Natural killer cell (primary cell): ENCODE data around the gene PTPN12. TPM values are rescaled to one million over a fixed set of nuclear protein-coding genes. Genes with fewer than 3 reads are reported as not detected.

Experiments used
- ATAC-seq, 3 donors: fragments of 150-1000 bp in 2 of 3; fragments of 200-7000 bp in 1 of 3; cut with Tn5 transposase; 1 replicate in 1 of 3; 2 replicates in 2 of 3; pipeline ENCODE4 v1.10.0; 2021; ENCODE audit warnings: mild to moderate bottlenecking in 2 of 3, moderate library complexity in 2 of 3
- DNase-seq, 2 donors: peaks; one replicate each; pipeline versions ENCODE4 v3.0.0 to v3.0.0-alpha.2; 2013 to 2021; ENCODE audit warnings: mixed read lengths in 1 of 2
- H3K27ac ChIP-seq: one replicate; pipeline ENCODE4 v1.5.1; 2013; ENCODE audit warnings: mild to moderate bottlenecking, low read length
- H3K27me3 ChIP-seq: one replicate; pipeline ENCODE4 v1.6.1; 2013; ENCODE audit warnings: low read length; ENCODE audit not compliant: control insufficient read depth, insufficient read depth
- H3K36me3 ChIP-seq: one replicate; pipeline ENCODE4 v1.6.1; 2013; ENCODE audit warnings: low read length; ENCODE audit not compliant: control insufficient read depth, insufficient read depth
- H3K4me1 ChIP-seq: one replicate; pipeline ENCODE4 v1.6.1; 2013; ENCODE audit warnings: low read length; ENCODE audit not compliant: control insufficient read depth, insufficient read depth
- H3K4me3 ChIP-seq: one replicate; pipeline ENCODE4 v1.5.1; 2013; ENCODE audit warnings: low read length
- H3K9me3 ChIP-seq: one replicate; pipeline ENCODE4 v1.6.1; 2013; ENCODE audit warnings: low read length; ENCODE audit not compliant: control insufficient read depth, insufficient read depth
- H3K27ac Mint-ChIP-seq, 2 donors: one replicate each; pipeline ENCODE4 v1.8.0; 2022; ENCODE audit warnings: mild to moderate bottlenecking in 2 of 2, mixed read lengths in 2 of 2, moderate library complexity in 1 of 2
- H3K27me3 Mint-ChIP-seq, 2 donors: one replicate each; pipeline ENCODE4 v1.8.0; 2022; ENCODE audit warnings: low read depth in 2 of 2, mixed read lengths in 2 of 2
- H3K36me3 Mint-ChIP-seq: one replicate; pipeline ENCODE4 v1.8.0; 2022; ENCODE audit warnings: mixed read lengths
- H3K4me1 Mint-ChIP-seq, 2 donors: one replicate each; pipeline ENCODE4 v1.8.0; 2022; ENCODE audit warnings: mixed read lengths in 2 of 2
- H3K4me3 Mint-ChIP-seq: one replicate; pipeline ENCODE4 v1.8.0; 2022; ENCODE audit warnings: mild to moderate bottlenecking, moderate library complexity, mixed read lengths
- H3K9me3 Mint-ChIP-seq, 2 donors: one replicate each; pipeline ENCODE4 v1.8.0; 2022; ENCODE audit warnings: mixed read lengths in 2 of 2
- WGBS: methylation state at CpG from one replicate; pipeline ENCODE4 v1.1.7; 2013; ENCODE audit warnings: missing lambda C conversion rate; ENCODE audit not compliant: insufficient coverage; 5-methylcytosine and 5-hydroxymethylcytosine counted together
- intact Hi-C: fragments of 100-400 bp; cut with micrococcal nuclease; formaldehyde crosslinking; loops from one replicate; pipeline ENCODE4 v1.14.2; 2022
- total RNA-seq, 4 donors: library from RNA; stranded (reverse); fragments of 120-200 nt in 1 of 4; gene quantifications; one replicate each; pipeline versions ENCODE4 v1.2.3 to v1.2.4, GENCODE V29; 2013 to 2022
- TF ChIP-seq, protein P1 (sequence below): fragments of 200-600 bp; IDR thresholded peaks from one replicate; pipeline ENCODE4 v1.8.0; 2022; ENCODE audit warnings: antibody characterized with exemption

Gene PTPN12
- total RNA-seq, result 100 to 1,000 TPM; 261 to 396 (median 263) TPM
- total RNA-seq (2013), result 205 TPM

GRCh38 chr7:77537136-77537777, at the start of gene PTPN12:
Gene PTPN12 (plus strand): TSS chr7:77537295. CDS start chr7:77537547, 252 bp downstream.
- DNase-seq (peak in 1 of 2 donors; percentile 57), ATAC-seq (peak; percentile 37 to 68 (median 56))
- peaks cover 32% of the 10 kb centered on the region for H3K4me1 ChIP-seq
- H3K36me3 Mint-ChIP-seq, result no peaks in the 10 kb centered on the region
- H3K36me3 ChIP-seq, result no peaks in the 10 kb centered on the region
- peak within 1 kb of the TSS; percentile 80 to 82 for H3K27ac Mint-ChIP-seq
- 0% methylated on average over 62 of the region's 64 CpGs for WGBS
- TF ChIP-seq, protein P1, sequence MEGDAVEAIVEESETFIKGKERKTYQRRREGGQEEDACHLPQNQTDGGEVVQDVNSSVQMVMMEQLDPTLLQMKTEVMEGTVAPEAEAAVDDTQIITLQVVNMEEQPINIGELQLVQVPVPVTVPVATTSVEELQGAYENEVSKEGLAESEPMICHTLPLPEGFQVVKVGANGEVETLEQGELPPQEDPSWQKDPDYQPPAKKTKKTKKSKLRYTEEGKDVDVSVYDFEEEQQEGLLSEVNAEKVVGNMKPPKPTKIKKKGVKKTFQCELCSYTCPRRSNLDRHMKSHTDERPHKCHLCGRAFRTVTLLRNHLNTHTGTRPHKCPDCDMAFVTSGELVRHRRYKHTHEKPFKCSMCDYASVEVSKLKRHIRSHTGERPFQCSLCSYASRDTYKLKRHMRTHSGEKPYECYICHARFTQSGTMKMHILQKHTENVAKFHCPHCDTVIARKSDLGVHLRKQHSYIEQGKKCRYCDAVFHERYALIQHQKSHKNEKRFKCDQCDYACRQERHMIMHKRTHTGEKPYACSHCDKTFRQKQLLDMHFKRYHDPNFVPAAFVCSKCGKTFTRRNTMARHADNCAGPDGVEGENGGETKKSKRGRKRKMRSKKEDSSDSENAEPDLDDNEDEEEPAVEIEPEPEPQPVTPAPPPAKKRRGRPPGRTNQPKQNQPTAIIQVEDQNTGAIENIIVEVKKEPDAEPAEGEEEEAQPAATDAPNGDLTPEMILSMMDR, result no peak
- H3K4me1 Mint-ChIP-seq, result peaks cover 41 to 42% of the 10 kb centered on the region in 2 donors
- no peaks in the 10 kb centered on the region for H3K9me3 ChIP-seq
- peak within 1 kb of the TSS; percentile 94 for H3K4me3 Mint-ChIP-seq
- peak within 1 kb of the TSS; percentile 99 for H3K4me3 ChIP-seq
- H3K9me3 Mint-ChIP-seq, result no peaks in the 10 kb centered on the region
- H3K27me3 Mint-ChIP-seq, result no peaks in the 10 kb centered on the region
- no peaks in the 10 kb centered on the region for H3K27me3 ChIP-seq
- H3K27ac ChIP-seq, result peak within 1 kb of the TSS; percentile 80
- intact Hi-C loops, result loop anchor here (1.0 to 5.0 kb wide), 4 partner anchors 24 to 260 kb away; partner anchors contain the start of genes PHTF2, RSBN1L and TMEM60

DNA sequence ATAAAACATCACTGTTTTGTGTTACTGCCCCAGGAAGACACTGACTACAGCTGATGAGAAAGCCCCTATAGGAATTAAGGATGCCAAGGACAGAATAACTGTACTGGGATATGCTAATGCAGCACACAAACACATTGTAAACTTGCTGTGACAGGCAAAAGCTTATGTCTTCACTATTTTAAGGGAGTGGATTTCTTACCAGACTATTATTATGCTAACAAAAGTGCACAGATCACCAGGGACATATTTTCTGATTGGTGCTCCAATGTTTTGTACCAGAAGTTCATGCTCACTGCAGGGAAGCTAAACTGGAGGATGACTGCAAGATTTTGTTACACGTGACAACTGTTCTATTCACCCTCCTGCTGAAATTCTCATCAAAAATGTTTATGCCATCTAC, 48.1 kb upstream of the PTPN12 start:
- TF ChIP-seq, protein P1, result no peak
- H3K27me3 ChIP-seq, result no peaks in the 10 kb centered on the region
- DNase-seq (no peak), ATAC-seq (no peak)
- Mint-ChIP-seq H3K4me1 (no peaks in the 10 kb centered on the region), H3K27me3 (peaks cover 0 to 3% of the 10 kb centered on the region in 2 donors), H3K9me3 (no peaks in the 10 kb centered on the region), H3K36me3 (peaks cover 7% of the 10 kb centered on the region), H3K4me3 (no peak overlapping the region), H3K27ac (no peak overlapping the region)
- intact Hi-C loops, result no loop called here
- H3K27ac ChIP-seq, result no peak overlapping the region
- H3K4me1 ChIP-seq, result no peaks in the 10 kb centered on the region
- no peaks in the 10 kb centered on the region for H3K36me3 ChIP-seq
- 81% methylated on average over 1 of the region's 1 CpG for WGBS
- peaks cover 4% of the 10 kb centered on the region for H3K9me3 ChIP-seq
- H3K4me3 ChIP-seq, result no peak overlapping the region

- Histone ChIP-seq H3K9me3 (peaks cover 12% of the 10 kb centered on the region), H3K4me3 (no peak overlapping the region), H3K27me3 (no peaks in the 10 kb centered on the region), H3K27ac (no peak overlapping the region), H3K36me3 (no peaks in the 10 kb centered on the region), H3K4me1 (peaks cover 5% of the 10 kb centered on the region)
- Mint-ChIP-seq H3K27me3 (no peaks in the 10 kb centered on the region), H3K4me3 (no peak overlapping the region), H3K27ac (no peak overlapping the region), H3K9me3 (peaks cover 0 to 2% of the 10 kb centered on the region in 2 donors), H3K36me3 (peaks cover 7% of the 10 kb centered on the region), H3K4me1 (peaks cover 8 to 10% of the 10 kb centered on the region in 2 donors)
- TF ChIP-seq, protein P1, result no peak
- no CpG with 5 or more reads among the region's 5 CpGs for WGBS
- ATAC-seq (no peak), DNase-seq (no peak)
- intact Hi-C loops, result no loop called here
These were observed 40.0 kb upstream of the PTPN12 start for GRCh38 chr7:77497079-77497478.
